ENCODE data around the gene TMEM184C.

Gene TMEM184C

GRCh38 chr4:147581606-147582350, 35.4 kb upstream of the TMEM184C start:
- no peak for TF ChIP-seq CTCF (IDR thresholded peaks at IDR 0.05; ENCODE audit: low read depth, low read length)

GRCh38 chr4:147582386-147583060, 34.7 kb upstream of the TMEM184C start:
- no peak overlapping the region for H3K4me3 ChIP-seq (ENCODE audit: low read depth, low read length)
- no peak for TF ChIP-seq CTCF (IDR thresholded peaks at IDR 0.05; ENCODE audit: low read depth, low read length)

More at GRCh38 chr4:147581606-147582350, 35.4 kb upstream of the TMEM184C start:
- no peak overlapping the region for H3K4me3 ChIP-seq (ENCODE audit: low read depth, low read length)

- no peak for TF ChIP-seq CTCF (IDR thresholded peaks at IDR 0.05; ENCODE audit: low read depth, low read length)
Measured at GRCh38 chr4:147583876-147584275, 33.3 kb upstream of the TMEM184C start.

GRCh38 chr4:147586032-147586431, 31.2 kb upstream of the TMEM184C start:
- no peak for TF ChIP-seq CTCF (IDR thresholded peaks at IDR 0.05; ENCODE audit: low read depth, low read length)
- H3K4me3 ChIP-seq (ENCODE audit: low read depth, low read length), result no peak overlapping the region

More at GRCh38 chr4:147583876-147584275, 33.3 kb upstream of the TMEM184C start:
- no peak overlapping the region for H3K4me3 ChIP-seq (ENCODE audit: low read depth, low read length)

- TF ChIP-seq CTCF (IDR thresholded peaks at IDR 0.05; ENCODE audit: low read depth, low read length), result no peak
- H3K4me3 ChIP-seq (ENCODE audit: low read depth, low read length), result no peak overlapping the region
Measured at GRCh38 chr4:147586637-147587036, 30.6 kb upstream of the TMEM184C start.

GRCh38 chr4:147587041-147587440, 30.2 kb upstream of the TMEM184C start:
- TF ChIP-seq CTCF (IDR thresholded peaks at IDR 0.05; ENCODE audit: low read depth, low read length), result no peak
- no peak overlapping the region for H3K4me3 ChIP-seq (ENCODE audit: low read depth, low read length)

GRCh38 chr4:147589586-147589985, 27.6 kb upstream of the TMEM184C start:
- no peak for TF ChIP-seq CTCF (IDR thresholded peaks at IDR 0.05; ENCODE audit: low read depth, low read length)
- H3K4me3 ChIP-seq (ENCODE audit: low read depth, low read length), result no peak overlapping the region
